GM19372 (cell line): ENCODE measurements around the gene LTA.
A peak's percentile ranks its signal among the peaks of the same experiment; 100 is the strongest.
"Not testable (repeated sequence)": the region's sequence is repeated elsewhere in the genome, so short reads cannot be mapped to it uniquely, and the experiment has no call there.

Source experiments
- ATAC-seq: cut with Tn5 transposase; IDR thresholded peaks from one replicate; pipeline ENCODE4 v1.9.1; 2021; ENCODE audit warnings: mild to moderate bottlenecking, low read depth, moderate library complexity; ENCODE audit not compliant: unreplicated experiment

Gene LTA

DNA sequence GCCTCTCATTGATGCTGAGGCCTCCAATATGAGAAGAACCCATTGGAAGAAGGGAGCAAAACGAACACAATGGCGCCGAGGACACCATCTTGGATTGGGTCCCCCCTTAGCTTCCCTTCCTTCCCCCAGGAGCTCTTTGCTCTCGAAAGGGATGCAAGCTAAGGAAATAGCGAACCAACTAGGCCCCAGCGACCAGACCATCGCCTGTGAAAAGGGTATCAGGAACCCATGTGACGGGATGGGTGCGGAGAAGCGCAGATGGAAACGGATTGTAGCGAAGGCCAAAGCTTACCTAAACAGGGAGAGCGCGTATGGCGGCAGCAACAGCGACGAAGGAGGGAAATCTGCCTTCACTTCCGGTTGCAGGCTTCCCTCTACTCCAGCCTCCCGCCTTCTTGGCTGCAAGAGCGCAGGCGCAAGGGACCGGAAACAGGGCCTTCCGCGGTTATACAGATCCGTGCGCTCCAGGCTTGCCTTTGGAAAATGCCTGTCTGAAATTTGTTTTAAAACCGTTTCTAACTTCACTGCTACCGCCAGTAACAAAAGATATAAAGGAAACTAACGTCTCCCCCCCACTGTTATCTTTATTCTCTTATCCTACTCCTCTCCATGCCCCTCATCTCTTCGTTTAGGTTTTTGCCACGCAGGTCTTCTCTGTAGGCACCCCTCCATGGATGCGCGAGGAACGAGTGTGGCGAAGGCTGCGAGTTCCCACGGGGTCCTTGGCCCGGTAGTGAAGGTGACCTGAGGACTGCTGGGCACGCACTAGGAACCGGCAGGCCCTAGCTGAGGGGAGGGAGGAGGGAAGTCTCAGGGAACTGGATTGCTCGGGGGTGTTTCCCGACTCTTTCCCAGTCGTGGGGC lies 30.2 kb upstream of the LTA start, which contains the start of gene DDX39B:
Gene DDX39B, minus strand, starts transcription at position 346 of the 864 bp plus-strand sequence. CDS start 1,471 bp downstream, outside the sequence.
- peak; percentile 64 for ATAC-seq

DNA sequence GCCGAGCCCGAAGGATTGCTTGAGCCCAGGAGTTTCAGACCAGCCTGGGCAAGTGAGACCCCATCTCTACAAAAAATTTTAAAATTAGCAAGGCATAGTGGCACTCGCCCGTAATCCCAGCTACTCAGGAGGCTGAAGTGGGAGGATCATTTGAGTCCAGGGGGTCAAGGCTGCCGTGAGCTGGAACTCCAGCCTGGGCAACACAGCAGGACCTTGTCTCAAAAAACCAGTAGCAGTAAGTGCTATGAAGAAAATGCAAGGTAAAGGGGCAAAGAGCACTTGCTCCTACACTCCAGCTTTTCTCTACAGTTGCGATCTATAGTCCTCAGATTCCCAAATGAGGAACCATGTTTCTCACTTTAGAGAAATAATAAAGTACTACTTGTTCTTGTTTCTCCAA lies 28.4 kb upstream of the LTA start:
- no peak for ATAC-seq

DNA sequence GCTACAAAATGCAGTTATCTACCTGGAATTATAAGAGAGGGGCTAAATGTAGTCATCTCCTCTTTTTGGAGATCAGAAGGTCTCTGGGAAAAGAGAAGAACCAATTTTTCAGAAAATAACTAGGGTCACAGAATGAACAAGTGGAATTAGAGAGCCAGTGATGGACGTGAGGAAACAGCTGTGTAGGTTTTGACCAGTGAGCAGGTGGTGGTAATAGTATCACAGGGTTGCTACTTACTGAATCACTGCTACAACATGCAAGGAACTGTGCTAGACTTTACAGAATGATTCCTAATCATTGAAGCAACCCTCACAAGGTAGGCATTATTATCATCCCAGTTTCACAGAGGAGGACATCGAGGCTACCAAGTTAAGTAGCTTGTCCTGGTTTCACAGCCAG lies 27.4 kb upstream of the LTA start:
- no peak for ATAC-seq

- no peak for ATAC-seq
Measured at GRCh38 chr6:31545291-31545690, 26.8 kb upstream of the LTA start.

DNA sequence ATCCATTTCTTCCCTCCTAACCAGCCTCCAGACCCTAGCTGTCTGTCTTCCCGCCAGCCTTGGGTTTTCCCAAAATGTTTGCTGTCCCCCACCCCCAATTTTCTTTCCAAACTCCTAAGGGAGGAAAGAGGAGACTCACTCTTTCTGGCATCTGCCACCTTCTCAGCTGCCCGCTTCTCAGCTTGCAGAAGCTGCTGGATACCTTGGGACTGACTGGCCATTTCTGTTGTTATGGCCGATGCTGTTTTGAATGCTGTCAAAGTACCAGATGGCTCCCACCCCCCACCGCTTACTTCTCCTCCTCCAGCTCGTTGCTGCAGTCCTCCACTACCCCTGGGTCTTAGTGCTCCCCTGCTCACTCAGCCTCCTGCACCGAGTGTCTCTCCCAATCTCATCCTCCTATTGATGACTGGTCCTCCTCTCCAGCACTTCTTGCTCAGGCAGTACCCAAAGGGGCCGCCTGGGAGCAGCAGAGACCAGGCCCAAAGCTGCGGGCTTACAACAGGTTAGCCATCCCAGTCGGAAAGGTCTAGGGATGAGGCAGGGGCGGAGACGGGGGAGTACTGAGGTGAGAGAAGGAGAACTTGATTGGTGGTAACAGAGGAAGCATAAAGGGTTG lies 25.6 kb upstream of the LTA start, which contains the start of gene ATP6V1G2:
Gene ATP6V1G2, minus strand, starts transcription at position 270 of the 619 bp plus-strand sequence. Its CDS starts 49 bp downstream, at position 221.
- ATAC-seq = peak; percentile 43

GRCh38 chr6:31546958-31547726 lies 24.9 kb upstream of the LTA start, which contains the start of gene NFKBIL1:
Gene NFKBIL1 (plus strand): TSS chr6:31547608. CDS start chr6:31547695, 87 bp downstream.
- ATAC-seq = peak; percentile 67

- ATAC-seq = no peak
Measured at GRCh38 chr6:31547727-31548543, 24.2 kb upstream of the LTA start.

DNA sequence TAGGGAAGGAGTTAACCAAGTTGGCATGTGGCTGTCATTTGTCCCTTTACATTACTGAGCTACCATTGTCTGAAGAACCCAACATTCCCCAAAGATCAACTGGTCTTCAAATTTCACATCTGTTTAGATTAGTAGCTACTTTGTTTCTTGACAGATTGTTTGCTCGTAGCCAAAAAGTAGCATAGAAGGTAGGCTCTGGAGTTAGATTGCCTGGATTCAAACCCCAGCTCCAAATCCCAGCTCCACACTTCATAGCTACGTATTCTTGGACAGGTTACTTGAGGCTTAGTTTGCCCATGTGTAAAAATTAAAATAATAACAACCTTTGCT lies 23.6 kb upstream of the LTA start:
- no peak for ATAC-seq

DNA sequence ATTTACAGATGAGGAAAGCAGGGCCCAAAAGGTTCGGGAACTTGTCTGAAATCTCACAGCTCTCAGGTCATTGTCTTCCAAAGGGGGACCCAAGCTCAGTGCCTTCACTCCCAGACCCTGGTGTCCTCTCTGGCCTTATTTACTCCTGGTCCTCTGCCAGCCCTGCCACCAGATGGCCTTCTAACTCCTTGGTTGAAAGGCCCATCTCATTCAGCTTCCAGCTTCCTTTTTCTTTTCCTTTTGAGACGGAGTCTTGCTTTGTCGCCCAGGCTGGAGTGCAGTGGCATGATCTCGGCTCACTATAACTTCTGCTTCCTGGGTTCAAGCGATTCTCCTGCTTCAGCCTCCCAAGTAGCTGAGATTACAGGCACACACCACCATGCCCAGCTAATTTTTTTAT lies 20.7 kb upstream of the LTA start:
- not testable (repeated sequence) for ATAC-seq

GRCh38 chr6:31556307-31556706 lies 15.8 kb upstream of the LTA start:
- ATAC-seq = no peak

GRCh38 chr6:31557443-31558317 lies 14.4 kb upstream of the LTA start:
- ATAC-seq = no peak

DNA sequence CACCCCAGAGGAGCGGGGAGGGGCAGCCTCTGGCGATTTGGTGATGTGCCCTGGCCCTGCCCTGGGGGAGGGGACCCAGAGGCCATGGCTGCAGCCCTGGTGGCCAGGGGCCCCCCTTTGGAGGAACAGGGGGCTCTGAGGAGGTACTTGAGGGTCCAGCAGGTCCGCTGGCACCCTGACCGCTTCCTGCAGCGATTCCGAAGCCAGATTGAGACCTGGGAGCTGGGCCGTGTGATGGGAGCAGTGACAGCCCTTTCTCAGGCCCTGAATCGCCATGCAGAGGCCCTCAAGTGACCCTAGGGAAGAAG lies 13.8 kb upstream of the LTA start:
- no peak for ATAC-seq

DNA sequence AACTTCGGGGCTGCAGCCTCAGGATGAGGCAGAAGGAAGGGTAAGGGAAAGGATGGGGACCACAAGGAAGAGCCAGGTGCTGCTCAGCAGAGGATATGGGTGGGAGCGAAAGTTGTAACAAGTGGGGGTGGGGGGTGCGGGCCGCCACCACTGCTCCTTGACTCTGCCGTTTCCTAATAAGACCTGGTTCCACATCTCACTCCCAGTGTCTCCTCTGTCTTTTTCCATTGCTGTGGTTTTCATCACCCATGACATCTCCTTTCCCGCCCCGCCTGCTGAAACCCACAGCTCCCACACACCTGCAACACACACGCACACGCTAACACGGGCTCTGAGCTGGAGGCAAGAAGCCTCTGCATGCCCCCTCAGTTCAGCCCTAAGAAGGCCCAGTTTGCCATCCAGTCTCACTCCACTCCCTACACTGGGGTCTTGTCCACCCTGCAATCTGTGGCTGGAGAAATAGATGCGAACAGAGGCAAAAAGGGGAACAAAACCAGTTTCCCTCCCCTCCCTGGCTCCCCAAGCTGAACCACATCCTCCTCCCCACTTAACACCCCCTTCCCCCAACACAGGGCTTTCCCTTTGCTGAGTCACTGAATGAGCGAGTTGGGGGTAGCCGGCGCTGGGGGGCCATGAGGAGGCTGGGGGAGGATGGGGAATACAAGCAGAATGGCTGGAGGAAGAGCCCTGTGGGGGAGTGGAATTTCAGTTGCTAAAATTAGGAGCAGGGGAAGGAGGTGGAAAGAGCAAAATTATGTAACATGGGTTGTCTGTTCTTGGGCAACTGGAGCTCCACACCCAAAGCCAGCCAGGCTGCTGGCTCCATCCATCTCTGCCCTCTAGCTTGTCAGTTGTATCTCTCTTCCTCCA lies 13.2 kb upstream of the LTA start:
- no peak for ATAC-seq

DNA sequence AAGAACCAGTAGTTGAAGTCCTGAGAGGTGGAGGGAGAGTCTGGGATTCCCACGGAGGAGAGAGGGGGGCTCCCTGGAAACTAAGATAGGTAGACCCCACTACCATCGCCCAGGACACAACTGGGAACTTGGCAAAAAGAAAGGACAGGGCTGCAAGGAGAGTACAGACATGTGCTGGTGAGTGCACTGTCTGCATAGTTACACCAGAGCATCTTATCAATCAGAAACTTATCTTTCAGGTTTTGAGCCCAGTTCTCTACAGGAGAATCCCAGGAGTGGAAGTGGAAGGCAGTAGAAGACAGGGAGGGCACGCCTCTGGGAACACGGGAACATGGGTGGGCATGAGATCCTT lies 12.5 kb upstream of the LTA start:
- no peak for ATAC-seq

DNA sequence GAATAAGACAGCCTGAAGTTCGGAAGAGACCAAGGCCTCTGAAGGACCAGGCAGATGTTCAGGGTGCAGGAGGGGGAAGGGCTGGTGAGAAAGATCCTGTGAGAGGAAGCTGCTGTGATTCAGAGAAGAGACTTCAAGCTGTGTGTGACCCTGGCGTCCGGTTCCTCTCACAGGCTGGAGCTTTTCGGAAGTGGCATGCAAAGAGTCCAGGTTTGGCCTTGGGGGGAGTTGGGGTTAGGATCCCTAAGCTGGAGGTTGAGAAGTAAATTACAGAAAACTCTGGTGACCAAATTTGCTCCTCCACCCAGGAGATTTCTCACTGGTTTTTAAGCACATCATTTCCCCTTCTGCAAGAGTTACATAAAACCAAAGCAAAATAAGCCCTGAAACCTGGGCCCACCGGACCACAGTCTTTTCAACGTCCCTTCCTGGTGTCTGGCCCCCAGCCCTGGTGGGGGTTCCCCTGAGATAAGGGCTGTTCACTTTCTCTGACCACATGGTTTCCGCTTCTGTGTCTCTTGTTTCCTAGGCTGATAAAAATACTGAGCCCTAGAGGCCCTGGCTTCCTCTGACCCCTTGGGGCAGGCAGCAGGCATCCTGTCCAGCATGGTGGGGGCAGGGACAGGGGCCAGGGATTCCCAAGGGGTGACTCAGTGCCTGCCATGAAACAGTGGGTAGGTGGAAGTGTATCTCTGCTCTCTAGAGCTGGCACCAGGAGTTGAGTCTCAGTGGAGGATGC lies 12.0 kb upstream of the LTA start:
- ATAC-seq = no peak

GRCh38 chr6:31560697-31561058 lies 11.4 kb upstream of the LTA start:
- no peak for ATAC-seq

DNA sequence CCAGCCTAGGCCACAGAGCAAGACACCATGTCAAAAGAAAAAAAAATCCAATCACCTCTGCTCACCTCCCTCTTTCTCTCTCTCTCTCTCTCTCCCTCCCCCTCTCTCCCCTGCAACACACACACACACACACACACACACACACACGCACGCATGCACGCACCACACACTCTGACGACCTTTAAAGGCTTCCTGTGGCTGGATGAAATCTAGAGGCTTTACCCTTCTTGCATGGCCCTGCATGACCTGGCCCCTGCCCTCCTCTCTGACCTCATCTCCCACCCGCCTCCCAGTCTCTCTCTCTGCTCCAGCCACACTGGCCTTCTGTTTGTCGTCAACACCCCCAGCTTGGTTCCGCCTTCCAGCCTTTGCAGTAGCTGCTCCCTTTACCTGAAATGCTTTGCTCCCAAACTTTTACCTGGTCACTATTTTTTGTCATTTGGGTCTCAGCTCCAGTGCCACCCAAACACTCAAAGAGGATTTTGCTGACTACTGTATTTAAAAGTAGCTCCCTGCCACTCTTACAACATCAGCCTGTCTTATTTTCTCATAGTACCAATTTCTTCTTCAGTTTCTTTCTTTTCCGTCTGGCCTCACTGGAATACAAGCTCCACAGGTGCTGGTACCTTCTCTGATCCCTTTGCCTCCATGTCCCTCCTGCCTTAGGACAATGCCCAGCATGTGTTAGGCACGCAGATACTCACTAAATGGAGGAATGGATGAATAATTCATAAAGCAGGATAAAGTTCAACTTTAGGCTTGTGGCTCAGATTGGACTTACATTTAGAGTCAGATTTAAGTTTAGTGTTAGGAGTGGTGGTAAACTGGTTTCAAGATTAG lies 4.3 kb upstream of the LTA start:
- ATAC-seq = no peak
